ENCODE results near the gene JAKMIP3. TPM values are rescaled to one million over a fixed set of nuclear protein-coding genes. Genes with fewer than 3 reads are reported as not detected.

The JAKMIP3 gene
- total RNA-seq, 1 experiment from 2014 or later: 0.17 TPM

DNA sequence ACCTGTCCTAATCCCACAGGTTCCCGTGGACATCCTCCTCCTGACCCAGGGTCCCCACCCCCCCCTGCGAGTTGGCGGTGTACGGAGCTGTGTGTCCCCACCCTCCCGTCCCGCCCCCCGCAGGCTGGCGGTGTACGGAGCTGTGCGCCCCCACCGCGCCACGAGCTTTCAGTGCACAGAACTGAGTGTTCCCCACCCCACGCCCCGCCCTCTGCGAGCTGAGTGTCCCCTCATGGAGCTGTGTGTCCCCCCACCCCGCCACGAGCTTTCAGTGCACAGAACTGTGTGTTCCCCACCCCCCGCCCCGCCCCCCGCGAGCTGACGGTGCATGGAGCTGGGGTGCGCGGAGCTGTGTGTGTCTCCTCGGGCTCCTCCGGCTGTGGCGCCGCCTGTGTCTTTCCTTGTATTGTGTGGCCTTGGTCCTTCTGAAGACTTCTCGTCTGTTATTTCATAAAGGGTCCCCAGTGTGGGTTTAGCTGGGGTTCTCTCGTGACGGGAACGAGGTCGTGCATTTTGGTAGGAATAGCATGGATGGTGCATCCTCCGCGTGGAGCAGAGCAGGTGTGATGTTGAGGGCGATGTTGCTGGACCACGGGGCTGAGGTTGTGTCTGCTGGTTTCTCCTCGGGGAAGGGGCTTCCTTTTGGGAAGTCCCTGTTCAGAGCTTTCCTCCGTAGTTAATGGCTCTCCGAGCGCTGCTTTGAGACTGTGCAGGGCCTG is 18.0 kb upstream of the JAKMIP3 start:
- intact Hi-C loops (cut with micrococcal nuclease): no loop called here
- no peaks in the 10 kb centered on the region for H3K36me3 ChIP-seq (ENCODE audit: control insufficient read depth in 1 of 2, insufficient read depth in 2 of 2, low read length in 2 of 2)
- no peaks in the 10 kb centered on the region for H4K20me1 ChIP-seq (ENCODE audit: insufficient read depth)
- no peak overlapping the region for H3K9ac ChIP-seq (ENCODE audit: low read length)
- ChIA-PET CTCF (no interaction called here), POLR2A (no interaction called here), RAD21 (ENCODE audit: low non-redundant PET in 1 of 2, low total read pairs in 2 of 2, uncharacterized antibody in 2 of 2, unreplicated experiment in 2 of 2) (no interaction called here)
- no peaks in the 10 kb centered on the region for H3K9me2 ChIP-seq (ENCODE audit: insufficient read depth)
- no peak overlapping the region for H3K4me2 ChIP-seq (ENCODE audit: low read length)
- no peak overlapping the region for H2AFZ ChIP-seq (ENCODE audit: low read depth, low read length, poor library complexity, severe bottlenecking)
- no peaks in the 10 kb centered on the region for H3K79me2 ChIP-seq (ENCODE audit: insufficient read depth, low read length)
- no peaks in the 10 kb centered on the region for H3K4me1 ChIP-seq (ENCODE audit: control insufficient read depth in 1 of 2, insufficient read depth in 2 of 2, low read length in 2 of 2)
- TF ChIP-seq, protein P1, sequence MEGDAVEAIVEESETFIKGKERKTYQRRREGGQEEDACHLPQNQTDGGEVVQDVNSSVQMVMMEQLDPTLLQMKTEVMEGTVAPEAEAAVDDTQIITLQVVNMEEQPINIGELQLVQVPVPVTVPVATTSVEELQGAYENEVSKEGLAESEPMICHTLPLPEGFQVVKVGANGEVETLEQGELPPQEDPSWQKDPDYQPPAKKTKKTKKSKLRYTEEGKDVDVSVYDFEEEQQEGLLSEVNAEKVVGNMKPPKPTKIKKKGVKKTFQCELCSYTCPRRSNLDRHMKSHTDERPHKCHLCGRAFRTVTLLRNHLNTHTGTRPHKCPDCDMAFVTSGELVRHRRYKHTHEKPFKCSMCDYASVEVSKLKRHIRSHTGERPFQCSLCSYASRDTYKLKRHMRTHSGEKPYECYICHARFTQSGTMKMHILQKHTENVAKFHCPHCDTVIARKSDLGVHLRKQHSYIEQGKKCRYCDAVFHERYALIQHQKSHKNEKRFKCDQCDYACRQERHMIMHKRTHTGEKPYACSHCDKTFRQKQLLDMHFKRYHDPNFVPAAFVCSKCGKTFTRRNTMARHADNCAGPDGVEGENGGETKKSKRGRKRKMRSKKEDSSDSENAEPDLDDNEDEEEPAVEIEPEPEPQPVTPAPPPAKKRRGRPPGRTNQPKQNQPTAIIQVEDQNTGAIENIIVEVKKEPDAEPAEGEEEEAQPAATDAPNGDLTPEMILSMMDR (IDR thresholded peaks at IDR 0.05 in 2 of 3, conservative IDR thresholded peaks at IDR 0.05 in 1 of 3; ENCODE audit: borderline replicate concordance in 1 of 3, insufficient read depth in 1 of 3, low read depth in 2 of 3, low read length in 2 of 3): no peak
- no peak for TF ChIP-seq POLR2A (IDR thresholded peaks at IDR 0.05; ENCODE audit: borderline replicate concordance, extremely low read depth, insufficient read depth, insufficient read length)
- TF ChIP-seq, protein P2, sequence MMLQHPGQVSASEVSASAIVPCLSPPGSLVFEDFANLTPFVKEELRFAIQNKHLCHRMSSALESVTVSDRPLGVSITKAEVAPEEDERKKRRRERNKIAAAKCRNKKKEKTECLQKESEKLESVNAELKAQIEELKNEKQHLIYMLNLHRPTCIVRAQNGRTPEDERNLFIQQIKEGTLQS (IDR thresholded peaks at IDR 0.05): no peak
- no peak for TF ChIP-seq SP1 (IDR thresholded peaks at IDR 0.05; ENCODE audit: low read depth)
- no peak for TF ChIP-seq YY1 (IDR thresholded peaks at IDR 0.05; ENCODE audit: extremely low read depth, insufficient replicate concordance, low read depth, low read length)
- TF ChIP-seq, protein P3, sequence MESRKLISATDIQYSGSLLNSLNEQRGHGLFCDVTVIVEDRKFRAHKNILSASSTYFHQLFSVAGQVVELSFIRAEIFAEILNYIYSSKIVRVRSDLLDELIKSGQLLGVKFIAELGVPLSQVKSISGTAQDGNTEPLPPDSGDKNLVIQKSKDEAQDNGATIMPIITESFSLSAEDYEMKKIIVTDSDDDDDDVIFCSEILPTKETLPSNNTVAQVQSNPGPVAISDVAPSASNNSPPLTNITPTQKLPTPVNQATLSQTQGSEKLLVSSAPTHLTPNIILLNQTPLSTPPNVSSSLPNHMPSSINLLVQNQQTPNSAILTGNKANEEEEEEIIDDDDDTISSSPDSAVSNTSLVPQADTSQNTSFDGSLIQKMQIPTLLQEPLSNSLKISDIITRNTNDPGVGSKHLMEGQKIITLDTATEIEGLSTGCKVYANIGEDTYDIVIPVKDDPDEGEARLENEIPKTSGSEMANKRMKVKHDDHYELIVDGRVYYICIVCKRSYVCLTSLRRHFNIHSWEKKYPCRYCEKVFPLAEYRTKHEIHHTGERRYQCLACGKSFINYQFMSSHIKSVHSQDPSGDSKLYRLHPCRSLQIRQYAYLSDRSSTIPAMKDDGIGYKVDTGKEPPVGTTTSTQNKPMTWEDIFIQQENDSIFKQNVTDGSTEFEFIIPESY (IDR thresholded peaks at IDR 0.05; ENCODE audit: extremely low read depth, insufficient replicate concordance, low read length): no peak
- TF ChIP-seq ZNF274 (IDR thresholded peaks at IDR 0.05; ENCODE audit: low read depth, low read length): no peak
- no peak for TF ChIP-seq FOSL1 (IDR thresholded peaks at IDR 0.05; ENCODE audit: low read depth)
- TF ChIP-seq ZFX (IDR thresholded peaks at IDR 0.05): no peak
- TF ChIP-seq, protein P4, sequence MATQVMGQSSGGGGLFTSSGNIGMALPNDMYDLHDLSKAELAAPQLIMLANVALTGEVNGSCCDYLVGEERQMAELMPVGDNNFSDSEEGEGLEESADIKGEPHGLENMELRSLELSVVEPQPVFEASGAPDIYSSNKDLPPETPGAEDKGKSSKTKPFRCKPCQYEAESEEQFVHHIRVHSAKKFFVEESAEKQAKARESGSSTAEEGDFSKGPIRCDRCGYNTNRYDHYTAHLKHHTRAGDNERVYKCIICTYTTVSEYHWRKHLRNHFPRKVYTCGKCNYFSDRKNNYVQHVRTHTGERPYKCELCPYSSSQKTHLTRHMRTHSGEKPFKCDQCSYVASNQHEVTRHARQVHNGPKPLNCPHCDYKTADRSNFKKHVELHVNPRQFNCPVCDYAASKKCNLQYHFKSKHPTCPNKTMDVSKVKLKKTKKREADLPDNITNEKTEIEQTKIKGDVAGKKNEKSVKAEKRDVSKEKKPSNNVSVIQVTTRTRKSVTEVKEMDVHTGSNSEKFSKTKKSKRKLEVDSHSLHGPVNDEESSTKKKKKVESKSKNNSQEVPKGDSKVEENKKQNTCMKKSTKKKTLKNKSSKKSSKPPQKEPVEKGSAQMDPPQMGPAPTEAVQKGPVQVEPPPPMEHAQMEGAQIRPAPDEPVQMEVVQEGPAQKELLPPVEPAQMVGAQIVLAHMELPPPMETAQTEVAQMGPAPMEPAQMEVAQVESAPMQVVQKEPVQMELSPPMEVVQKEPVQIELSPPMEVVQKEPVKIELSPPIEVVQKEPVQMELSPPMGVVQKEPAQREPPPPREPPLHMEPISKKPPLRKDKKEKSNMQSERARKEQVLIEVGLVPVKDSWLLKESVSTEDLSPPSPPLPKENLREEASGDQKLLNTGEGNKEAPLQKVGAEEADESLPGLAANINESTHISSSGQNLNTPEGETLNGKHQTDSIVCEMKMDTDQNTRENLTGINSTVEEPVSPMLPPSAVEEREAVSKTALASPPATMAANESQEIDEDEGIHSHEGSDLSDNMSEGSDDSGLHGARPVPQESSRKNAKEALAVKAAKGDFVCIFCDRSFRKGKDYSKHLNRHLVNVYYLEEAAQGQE (IDR thresholded peaks at IDR 0.05; ENCODE audit: low read depth): no peak
- TF ChIP-seq EGR1 (IDR thresholded peaks at IDR 0.05; ENCODE audit: low read depth): no peak
- TF ChIP-seq CBX3 (IDR thresholded peaks at IDR 0.05; ENCODE audit: low read depth): no peak
- no peak for TF ChIP-seq RAD21 (IDR thresholded peaks at IDR 0.05; ENCODE audit: low read depth)
- no peak for TF ChIP-seq SRF (IDR thresholded peaks at IDR 0.05; ENCODE audit: low read depth)
- no peak for TF ChIP-seq TCF7L2 (IDR thresholded peaks at IDR 0.05; ENCODE audit: borderline replicate concordance, extremely low read depth, insufficient read depth, insufficient read length)
- TF ChIP-seq, protein P5, sequence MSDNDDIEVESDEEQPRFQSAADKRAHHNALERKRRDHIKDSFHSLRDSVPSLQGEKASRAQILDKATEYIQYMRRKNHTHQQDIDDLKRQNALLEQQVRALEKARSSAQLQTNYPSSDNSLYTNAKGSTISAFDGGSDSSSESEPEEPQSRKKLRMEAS (IDR thresholded peaks at IDR 0.05): no peak
- no peak for TF ChIP-seq JUND (IDR thresholded peaks at IDR 0.05)
- DNase-seq (ENCODE audit: low read depth, low spot score) (no peak), ATAC-seq (no peak)
- no peaks in the 10 kb centered on the region for H3K9me3 ChIP-seq (ENCODE audit: control insufficient read depth in 1 of 2, insufficient read depth in 1 of 2, low read depth in 1 of 2, low read length in 2 of 2)
- no peaks in the 10 kb centered on the region for H3K27me3 ChIP-seq (ENCODE audit: insufficient read depth, low read length)
- H3K4me3 ChIP-seq (replicated peaks in 1 of 2; ENCODE audit: low read depth in 1 of 2, low read length in 2 of 2): no peak overlapping the region
- BruUV-seq (replicated peaks): no TSS peak
- H3K27ac ChIP-seq (ENCODE audit: low read depth, low read length): no peak overlapping the region
